Measurements from ENCODE around the gene PSIP1.
"Not testable (repeated sequence)": the region's sequence is repeated elsewhere in the genome, so short reads cannot be mapped to it uniquely, and the experiment has no call there.

PSIP1 gene

GRCh38 chr9:15469862-15470261, 40.9 kb downstream of the PSIP1 start:
- DNase-seq (ENCODE audit: low spot score) = no peak
- no peak for TF ChIP-seq CTCF (IDR thresholded peaks at IDR 0.05; ENCODE audit: borderline replicate concordance, control extremely low read depth, extremely low read depth, insufficient read depth, missing control alignments)
- in situ Hi-C loops (cut with MboI; ENCODE audit: low sequenced_read_pairs, unreplicated experiment) = no loop called here

- in situ Hi-C loops (cut with MboI; ENCODE audit: low sequenced_read_pairs, unreplicated experiment) = no loop called here
- DNase-seq (ENCODE audit: low spot score) = no peak
- TF ChIP-seq CTCF (IDR thresholded peaks at IDR 0.05; ENCODE audit: borderline replicate concordance, control extremely low read depth, extremely low read depth, insufficient read depth, missing control alignments) = no peak
Measured at GRCh38 chr9:15469406-15469805, 41.4 kb downstream of the PSIP1 start.

- DNase-seq (ENCODE audit: low spot score) = no peak
- no peak for TF ChIP-seq CTCF (IDR thresholded peaks at IDR 0.05; ENCODE audit: borderline replicate concordance, control extremely low read depth, extremely low read depth, insufficient read depth, missing control alignments)
- in situ Hi-C loops (cut with MboI; ENCODE audit: low sequenced_read_pairs, unreplicated experiment) = no loop called here
Measured at GRCh38 chr9:15468145-15468544, 42.6 kb downstream of the PSIP1 start.

GRCh38 chr9:15461601-15462000, 49.2 kb downstream of the PSIP1 start:
- TF ChIP-seq CTCF (IDR thresholded peaks at IDR 0.05; ENCODE audit: borderline replicate concordance, control extremely low read depth, extremely low read depth, insufficient read depth, missing control alignments) = no peak
- DNase-seq (ENCODE audit: low spot score) = no peak
- in situ Hi-C loops (cut with MboI; ENCODE audit: low sequenced_read_pairs, unreplicated experiment) = no loop called here

GRCh38 chr9:15461056-15461455, 49.7 kb downstream of the PSIP1 start:
- no peak for TF ChIP-seq CTCF (IDR thresholded peaks at IDR 0.05; ENCODE audit: borderline replicate concordance, control extremely low read depth, extremely low read depth, insufficient read depth, missing control alignments)
- DNase-seq (ENCODE audit: low spot score) = no peak
- in situ Hi-C loops (cut with MboI; ENCODE audit: low sequenced_read_pairs, unreplicated experiment) = no loop called here

- DNase-seq (ENCODE audit: low spot score) = no peak
- in situ Hi-C loops (cut with MboI; ENCODE audit: low sequenced_read_pairs, unreplicated experiment) = no loop called here
- TF ChIP-seq CTCF (IDR thresholded peaks at IDR 0.05; ENCODE audit: borderline replicate concordance, control extremely low read depth, extremely low read depth, insufficient read depth, missing control alignments) = no peak
Measured at GRCh38 chr9:15453956-15454355, 56.8 kb downstream of the PSIP1 start.

- no peak for DNase-seq (ENCODE audit: low spot score)
- TF ChIP-seq CTCF (IDR thresholded peaks at IDR 0.05; ENCODE audit: borderline replicate concordance, control extremely low read depth, extremely low read depth, insufficient read depth, missing control alignments) = no peak
- in situ Hi-C loops (cut with MboI; ENCODE audit: low sequenced_read_pairs, unreplicated experiment) = no loop called here
Measured at GRCh38 chr9:15444141-15444540, 66.6 kb downstream of the PSIP1 start.

GRCh38 chr9:15442264-15442663, 68.5 kb downstream of the PSIP1 start:
- DNase-seq (ENCODE audit: low spot score); in situ Hi-C loops (cut with MboI; ENCODE audit: low sequenced_read_pairs, unreplicated experiment): not testable (repeated sequence)

- DNase-seq (ENCODE audit: low spot score); in situ Hi-C loops (cut with MboI; ENCODE audit: low sequenced_read_pairs, unreplicated experiment): not testable (repeated sequence)
Measured at GRCh38 chr9:15441841-15442240, 68.9 kb downstream of the PSIP1 start.

Measured in GM13976 (cell line).